Activated T-helper 1 cell treated with anti-CD3 and anti-CD28 coated beads, Interleukin-12 subunit alpha, Interleukin-12 subunit beta, Interleukin-2, Interleukin-4 antibody, amounts not matched to agents 30 ng/mL and 10 ng/mL and 1 ng/mL, durations not matched to agents 14 hours and 24 hours and 36 hours (primary cell): ENCODE data around the gene ACACB. TPM values are rescaled to one million over a fixed set of nuclear protein-coding genes. Genes with fewer than 3 reads are reported as not detected.

ENCODE experiments used
- DNase-seq: peaks from one replicate; pipeline ENCODE4 v3.0.0; 2021; ENCODE audit warnings: low spot score
- H3K27ac Mint-ChIP-seq: one replicate; pipeline ENCODE4 v1.8.0; 2021; ENCODE audit warnings: mild to moderate bottlenecking, mixed read lengths
- H3K27me3 Mint-ChIP-seq: one replicate; pipeline ENCODE4 v1.8.0; 2022; ENCODE audit warnings: mild to moderate bottlenecking, moderate library complexity, mixed read lengths; ENCODE audit not compliant: insufficient read depth
- H3K36me3 Mint-ChIP-seq: one replicate; pipeline ENCODE4 v1.8.0; 2021; ENCODE audit warnings: low read depth, mixed read lengths
- H3K4me1 Mint-ChIP-seq: one replicate; pipeline ENCODE4 v1.8.0; 2021; ENCODE audit warnings: low read depth, mixed read lengths
- H3K4me3 Mint-ChIP-seq: one replicate; pipeline ENCODE4 v1.8.0; 2021; ENCODE audit warnings: mild to moderate bottlenecking, moderate library complexity, mixed read lengths
- H3K9me3 Mint-ChIP-seq: one replicate; pipeline ENCODE4 v1.8.0; 2021; ENCODE audit warnings: mixed read lengths
- intact Hi-C: fragments of 100-400 bp; cut with micrococcal nuclease; formaldehyde crosslinking; loops from one replicate; pipeline ENCODE4 v1.15.1; 2024
- total RNA-seq: library from RNA; stranded (reverse); gene quantifications from 2 replicates; pipeline ENCODE4 v1.2.3, GENCODE V29; 2022

Gene ACACB
- total RNA-seq, 1 donor from 2014 or later, result 6.9 TPM

DNA sequence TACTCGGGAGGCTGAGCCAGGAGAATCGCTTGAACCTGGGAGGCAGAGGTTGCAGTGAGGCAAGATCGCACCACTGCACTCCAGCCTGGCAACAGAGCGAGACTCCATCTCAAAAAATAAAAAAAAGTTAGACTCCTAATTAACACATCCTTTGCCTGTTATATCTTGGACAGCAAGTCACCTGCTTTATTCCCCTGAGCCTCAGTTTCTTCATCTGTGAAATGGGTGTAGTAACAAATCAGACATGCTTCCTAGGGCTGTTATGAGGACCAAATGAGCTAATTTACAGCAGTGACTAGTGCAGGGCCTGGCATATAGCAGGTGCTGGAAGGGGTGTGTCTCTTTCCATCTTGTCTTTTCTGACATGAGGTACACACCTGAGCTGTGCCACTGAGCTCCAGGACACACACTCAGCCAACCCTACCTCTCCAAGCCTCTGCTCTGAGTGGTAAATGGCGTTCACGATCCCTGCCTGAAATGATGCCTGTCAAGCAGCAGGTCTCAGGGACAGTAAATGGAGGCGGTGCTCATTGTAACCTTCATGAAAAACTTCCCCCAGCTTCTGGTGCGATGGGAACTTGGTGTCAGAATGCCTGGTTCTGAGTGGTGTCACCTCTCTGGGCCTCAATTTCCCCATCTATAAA, 161.0 kb downstream of the ACACB start:
- no peak overlapping the region for H3K4me3 Mint-ChIP-seq
- H3K27me3 Mint-ChIP-seq, result peaks cover 2% of the 10 kb centered on the region
- intact Hi-C loops, result no loop called here
- no peak overlapping the region for H3K27ac Mint-ChIP-seq
- no peaks in the 10 kb centered on the region for H3K9me3 Mint-ChIP-seq
- H3K36me3 Mint-ChIP-seq, result no peaks in the 10 kb centered on the region
- no peaks in the 10 kb centered on the region for H3K4me1 Mint-ChIP-seq
- DNase-seq, result no peak

- no peak for DNase-seq
- no peaks in the 10 kb centered on the region for H3K9me3 Mint-ChIP-seq
- H3K27ac Mint-ChIP-seq, result no peak overlapping the region
- intact Hi-C loops, result no loop called here
- no peaks in the 10 kb centered on the region for H3K36me3 Mint-ChIP-seq
- no peaks in the 10 kb centered on the region for H3K4me1 Mint-ChIP-seq
- peaks cover 2% of the 10 kb centered on the region for H3K27me3 Mint-ChIP-seq
- H3K4me3 Mint-ChIP-seq, result no peak overlapping the region
These were observed 161.7 kb downstream of the ACACB start for GRCh38 chr12:109277899-109278762.

DNA sequence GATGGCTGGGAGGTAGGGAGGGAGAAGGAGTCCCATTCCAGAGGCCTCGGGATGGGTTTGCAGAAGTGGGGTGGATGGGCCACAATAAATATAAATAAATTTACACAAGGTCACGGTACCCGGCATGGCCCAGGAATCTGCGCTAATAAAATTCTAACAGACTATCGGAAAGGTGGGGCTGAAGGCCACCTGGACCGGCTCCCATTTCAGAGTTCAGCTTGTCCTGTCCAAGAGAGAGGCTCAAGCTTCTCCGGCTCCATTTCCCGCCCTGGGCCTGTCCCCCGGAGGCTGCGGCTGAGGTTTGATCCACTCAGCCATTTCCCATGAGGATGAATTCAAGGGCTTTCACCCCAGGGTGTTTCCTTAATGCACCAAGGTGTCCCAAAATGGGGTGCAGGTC, 162.5 kb downstream of the ACACB start:
- H3K4me1 Mint-ChIP-seq, result no peaks in the 10 kb centered on the region
- H3K4me3 Mint-ChIP-seq, result no peak overlapping the region
- H3K36me3 Mint-ChIP-seq, result no peaks in the 10 kb centered on the region
- DNase-seq, result no peak
- intact Hi-C loops, result no loop called here
- no peaks in the 10 kb centered on the region for H3K9me3 Mint-ChIP-seq
- H3K27me3 Mint-ChIP-seq, result no peaks in the 10 kb centered on the region
- no peak overlapping the region for H3K27ac Mint-ChIP-seq

DNA sequence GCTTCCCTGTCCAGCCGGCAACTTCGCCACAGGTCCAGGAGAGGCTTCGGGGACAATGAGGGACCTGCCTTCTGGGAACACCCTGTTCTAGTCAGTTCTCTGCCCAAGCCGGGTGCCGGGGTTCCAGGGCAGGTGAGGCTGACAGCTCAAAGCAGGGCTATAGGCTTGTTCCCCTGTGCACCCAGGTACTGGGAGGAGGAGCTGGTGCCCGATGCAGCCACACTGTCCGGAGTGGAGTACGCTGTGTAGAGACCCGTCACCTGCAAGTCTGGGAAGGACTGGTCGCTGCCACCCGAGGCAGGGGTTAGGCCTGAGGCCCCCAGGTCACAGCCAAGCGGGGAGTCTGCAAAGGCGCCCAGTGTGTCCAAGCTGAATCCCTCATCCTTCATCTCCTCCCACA, 163.1 kb downstream of the ACACB start:
- Mint-ChIP-seq H3K4me1 (no peaks in the 10 kb centered on the region), H3K9me3 (no peaks in the 10 kb centered on the region), H3K27me3 (no peaks in the 10 kb centered on the region), H3K36me3 (no peaks in the 10 kb centered on the region), H3K4me3 (no peak overlapping the region), H3K27ac (no peak overlapping the region)
- intact Hi-C loops, result no loop called here
- no peak for DNase-seq

DNA sequence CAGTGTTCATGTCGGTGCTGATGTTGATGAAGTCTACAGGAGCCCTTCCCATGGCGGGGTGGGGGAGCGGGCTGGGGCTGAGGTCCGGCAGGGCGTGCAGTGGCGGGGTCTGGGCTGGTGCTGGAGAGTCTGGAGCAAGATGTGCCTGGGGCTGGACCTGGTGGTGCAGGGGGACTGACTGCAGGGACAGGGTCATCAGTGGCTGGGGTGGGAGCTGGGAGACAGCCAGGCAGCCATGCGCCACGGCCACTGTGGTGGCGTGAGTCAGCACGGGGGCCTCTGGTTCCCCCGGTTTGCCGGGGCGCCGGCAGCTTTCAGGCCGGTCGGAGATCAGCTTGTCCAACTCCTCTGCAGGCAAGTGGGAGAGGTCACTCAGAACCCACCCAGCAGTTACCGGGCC, 165.1 kb downstream of the ACACB start:
- no peak for DNase-seq
- Mint-ChIP-seq H3K9me3 (no peaks in the 10 kb centered on the region), H3K4me1 (no peaks in the 10 kb centered on the region), H3K4me3 (no peak overlapping the region), H3K36me3 (no peaks in the 10 kb centered on the region), H3K27me3 (no peaks in the 10 kb centered on the region), H3K27ac (no peak overlapping the region)
- intact Hi-C loops, result no loop called here

DNA sequence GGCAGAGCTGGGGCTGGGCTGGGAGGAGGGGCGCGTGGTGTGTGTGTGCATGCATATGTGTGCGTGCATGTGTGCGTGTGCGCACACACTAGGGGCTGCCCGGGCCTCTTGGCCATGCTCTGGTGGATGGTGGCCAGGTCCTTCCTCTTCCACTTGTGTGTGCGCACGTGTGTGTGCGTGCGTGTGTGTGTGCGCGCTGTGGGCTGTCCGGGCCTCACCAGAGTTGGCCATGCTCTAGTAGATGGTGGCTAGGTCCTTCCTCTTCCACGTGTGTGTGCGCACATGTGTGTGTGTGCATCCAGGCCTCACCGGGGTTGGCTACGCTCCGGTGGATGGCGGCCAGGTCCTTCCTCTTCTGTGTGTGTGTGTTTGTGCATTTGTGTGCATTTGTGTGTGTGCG, 168.0 kb downstream of the ACACB start:
- Mint-ChIP-seq H3K27me3 (peaks cover 2% of the 10 kb centered on the region), H3K36me3 (no peaks in the 10 kb centered on the region), H3K4me1 (no peaks in the 10 kb centered on the region), H3K27ac (no peak overlapping the region), H3K4me3 (no peak overlapping the region), H3K9me3 (no peaks in the 10 kb centered on the region)
- intact Hi-C loops, result no loop called here
- no peak for DNase-seq

- Mint-ChIP-seq H3K4me1 (no peaks in the 10 kb centered on the region), H3K36me3 (no peaks in the 10 kb centered on the region), H3K27me3 (peaks cover 12% of the 10 kb centered on the region), H3K4me3 (no peak overlapping the region), H3K9me3 (no peaks in the 10 kb centered on the region), H3K27ac (no peak overlapping the region)
- DNase-seq, result no peak
- intact Hi-C loops, result no loop called here
These were observed 169.9 kb downstream of the ACACB start for GRCh38 chr12:109286252-109286651.

GRCh38 chr12:109286652-109287051, 170.3 kb downstream of the ACACB start:
- Mint-ChIP-seq H3K27me3 (peaks cover 15% of the 10 kb centered on the region), H3K4me3 (no peak overlapping the region), H3K4me1 (no peaks in the 10 kb centered on the region), H3K27ac (no peak overlapping the region), H3K9me3 (no peaks in the 10 kb centered on the region), H3K36me3 (no peaks in the 10 kb centered on the region)
- intact Hi-C loops, result no loop called here
- DNase-seq, result no peak

DNA sequence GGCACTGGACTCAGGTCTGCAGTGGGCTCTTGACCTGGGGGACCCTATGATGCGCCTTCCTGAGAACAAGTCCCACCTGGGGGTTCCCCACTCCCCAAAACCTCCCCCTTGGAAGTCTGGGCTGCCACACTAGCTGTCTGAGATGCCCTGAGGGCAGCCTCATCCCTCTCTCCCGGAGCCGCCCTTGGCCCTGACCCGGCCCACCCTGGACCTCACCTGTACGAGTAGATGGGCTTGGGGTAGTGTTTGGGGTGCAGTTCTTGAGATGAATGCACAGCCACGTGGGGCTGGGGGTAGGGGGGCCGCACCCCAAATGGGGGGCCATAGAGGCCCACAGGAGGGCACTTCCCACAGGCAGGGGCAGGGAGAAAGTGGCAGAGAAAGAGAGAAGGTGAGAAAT, 170.8 kb downstream of the ACACB start:
- DNase-seq, result no peak
- no peak overlapping the region for H3K4me3 Mint-ChIP-seq
- intact Hi-C loops, result no loop called here
- no peaks in the 10 kb centered on the region for H3K36me3 Mint-ChIP-seq
- peaks cover 15% of the 10 kb centered on the region for H3K27me3 Mint-ChIP-seq
- no peaks in the 10 kb centered on the region for H3K9me3 Mint-ChIP-seq
- H3K27ac Mint-ChIP-seq, result no peak overlapping the region
- no peaks in the 10 kb centered on the region for H3K4me1 Mint-ChIP-seq

DNA sequence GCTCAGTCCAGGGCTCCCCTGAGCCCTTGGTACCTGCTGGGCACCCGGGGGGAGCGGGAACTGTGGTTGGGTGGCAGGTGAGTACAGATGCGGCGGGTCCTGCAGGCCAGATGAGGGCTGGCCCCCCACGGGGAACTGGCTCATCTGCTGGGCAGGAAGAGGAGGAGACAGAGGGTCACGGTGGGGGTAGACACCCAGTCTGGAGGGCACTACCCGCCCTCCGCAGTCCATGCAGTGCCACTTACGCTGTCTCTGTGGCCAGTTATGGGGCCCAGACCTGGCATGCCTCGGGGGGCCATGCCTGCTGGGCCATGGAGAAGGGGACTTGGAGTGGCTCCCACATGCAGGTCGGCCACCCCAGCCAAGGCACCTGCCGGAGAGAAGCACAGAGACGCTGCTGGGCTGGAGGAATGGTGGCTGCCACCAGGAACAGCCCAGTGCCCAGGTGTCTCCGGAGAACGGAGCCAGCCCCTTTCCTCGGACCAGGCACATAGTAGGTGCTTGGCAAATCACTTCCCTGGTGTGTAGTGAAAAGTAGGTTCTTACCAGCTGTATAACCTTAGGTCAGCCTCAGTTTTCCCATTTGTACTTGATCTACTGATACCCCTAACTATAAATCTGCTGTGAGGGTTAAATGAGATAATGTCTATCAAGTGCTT, 171.6 kb downstream of the ACACB start:
- Mint-ChIP-seq H3K4me1 (no peaks in the 10 kb centered on the region), H3K9me3 (no peaks in the 10 kb centered on the region), H3K27ac (no peak overlapping the region), H3K27me3 (peaks cover 15% of the 10 kb centered on the region), H3K4me3 (no peak overlapping the region), H3K36me3 (no peaks in the 10 kb centered on the region)
- intact Hi-C loops, result no loop called here
- DNase-seq, result no peak

- intact Hi-C loops, result no loop called here
- H3K36me3 Mint-ChIP-seq, result no peaks in the 10 kb centered on the region
- no peaks in the 10 kb centered on the region for H3K9me3 Mint-ChIP-seq
- no peak overlapping the region for H3K4me3 Mint-ChIP-seq
- peaks cover 15% of the 10 kb centered on the region for H3K27me3 Mint-ChIP-seq
- no peaks in the 10 kb centered on the region for H3K4me1 Mint-ChIP-seq
- no peak for DNase-seq
- no peak overlapping the region for H3K27ac Mint-ChIP-seq
These were observed 172.2 kb downstream of the ACACB start for GRCh38 chr12:109288571-109288970.

GRCh38 chr12:109289004-109289403, 172.6 kb downstream of the ACACB start:
- intact Hi-C loops, result no loop called here
- H3K9me3 Mint-ChIP-seq, result no peaks in the 10 kb centered on the region
- DNase-seq, result no peak
- peaks cover 15% of the 10 kb centered on the region for H3K27me3 Mint-ChIP-seq
- no peak overlapping the region for H3K27ac Mint-ChIP-seq
- H3K4me3 Mint-ChIP-seq, result no peak overlapping the region
- no peaks in the 10 kb centered on the region for H3K4me1 Mint-ChIP-seq
- H3K36me3 Mint-ChIP-seq, result no peaks in the 10 kb centered on the region

DNA sequence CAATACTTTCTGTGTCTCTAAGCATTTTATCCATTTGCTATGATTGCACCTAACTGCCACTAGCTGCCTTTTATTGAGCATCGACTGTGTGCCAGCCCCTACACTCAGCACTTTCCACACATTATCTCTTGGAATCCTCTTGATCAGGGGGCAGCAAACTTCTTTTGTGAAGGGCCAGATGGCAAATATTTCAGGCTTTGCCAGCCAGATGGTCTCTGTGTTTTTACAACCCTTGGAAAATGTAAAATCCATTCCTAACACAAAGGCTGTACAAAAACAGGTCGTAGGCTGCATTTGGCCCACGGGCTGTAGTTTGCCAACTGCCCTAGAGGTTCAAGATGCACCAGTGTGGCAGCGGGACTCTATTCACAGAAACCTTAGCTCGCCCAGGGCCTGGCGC, 173.2 kb downstream of the ACACB start:
- Mint-ChIP-seq H3K4me3 (no peak overlapping the region), H3K27ac (no peak overlapping the region), H3K36me3 (no peaks in the 10 kb centered on the region), H3K27me3 (peaks cover 15% of the 10 kb centered on the region), H3K9me3 (no peaks in the 10 kb centered on the region), H3K4me1 (no peaks in the 10 kb centered on the region)
- intact Hi-C loops, result no loop called here
- DNase-seq, result no peak
